Measurements from ENCODE around the gene SMG6. TPM values are rescaled to one million over a fixed set of nuclear protein-coding genes. Genes with fewer than 3 reads are reported as not detected.

SMG6 gene
- total RNA-seq, 1 donor from 2014 or later = 34.7 TPM

GRCh38 chr17:2089021-2089422, 214.6 kb downstream of the SMG6 start:
- H3K36me3 ChIP-seq (ENCODE audit: control insufficient read depth, insufficient read depth, low read length) = no peaks in the 10 kb centered on the region
- no peak for DNase-seq (ENCODE audit: low read depth)
- no peak overlapping the region for H3K4me3 ChIP-seq (ENCODE audit: low read depth, low read length)
- no peak for TF ChIP-seq CTCF (IDR thresholded peaks at IDR 0.05; ENCODE audit: insufficient read depth, low read length, poor library complexity, severe bottlenecking)
- H3K27me3 ChIP-seq (ENCODE audit: control insufficient read depth, insufficient read depth, low read length) = no peaks in the 10 kb centered on the region

- no peak for TF ChIP-seq CTCF (IDR thresholded peaks at IDR 0.05; ENCODE audit: insufficient read depth, low read length, poor library complexity, severe bottlenecking)
- DNase-seq (ENCODE audit: low read depth) = no peak
- H3K36me3 ChIP-seq (ENCODE audit: control insufficient read depth, insufficient read depth, low read length) = no peaks in the 10 kb centered on the region
These were observed 215.9 kb downstream of the SMG6 start for GRCh38 chr17:2087597-2088211.

GRCh38 chr17:2086306-2086705, 217.3 kb downstream of the SMG6 start:
- TF ChIP-seq CTCF (IDR thresholded peaks at IDR 0.05; ENCODE audit: insufficient read depth, low read length, poor library complexity, severe bottlenecking) = no peak
- Histone ChIP-seq H3K4me3 (ENCODE audit: low read depth, low read length) (no peak overlapping the region), H3K36me3 (ENCODE audit: control insufficient read depth, insufficient read depth, low read length) (no peaks in the 10 kb centered on the region), H3K27me3 (ENCODE audit: control insufficient read depth, insufficient read depth, low read length) (no peaks in the 10 kb centered on the region)
- DNase-seq (ENCODE audit: low read depth) = no peak

More at GRCh38 chr17:2087597-2088211, 215.9 kb downstream of the SMG6 start:
- Histone ChIP-seq H3K27me3 (ENCODE audit: control insufficient read depth, insufficient read depth, low read length) (no peaks in the 10 kb centered on the region), H3K4me3 (ENCODE audit: low read depth, low read length) (no peak overlapping the region)

GRCh38 chr17:2085648-2085949, 218.0 kb downstream of the SMG6 start:
- DNase-seq (ENCODE audit: low read depth) = no peak
- no peak for TF ChIP-seq CTCF (IDR thresholded peaks at IDR 0.05; ENCODE audit: insufficient read depth, low read length, poor library complexity, severe bottlenecking)
- no peak overlapping the region for H3K4me3 ChIP-seq (ENCODE audit: low read depth, low read length)

GRCh38 chr17:2084766-2085647, 218.6 kb downstream of the SMG6 start:
- Histone ChIP-seq H3K4me3 (ENCODE audit: low read depth, low read length) (no peak overlapping the region), H3K27me3 (ENCODE audit: control insufficient read depth, insufficient read depth, low read length) (no peaks in the 10 kb centered on the region), H3K36me3 (ENCODE audit: control insufficient read depth, insufficient read depth, low read length) (peaks cover 1% of the 10 kb centered on the region)
- no peak for TF ChIP-seq CTCF (IDR thresholded peaks at IDR 0.05; ENCODE audit: insufficient read depth, low read length, poor library complexity, severe bottlenecking)
- DNase-seq (ENCODE audit: low read depth) = no peak

More at GRCh38 chr17:2085648-2085949, 218.0 kb downstream of the SMG6 start:
- H3K27me3 ChIP-seq (ENCODE audit: control insufficient read depth, insufficient read depth, low read length) = no peaks in the 10 kb centered on the region
- H3K36me3 ChIP-seq (ENCODE audit: control insufficient read depth, insufficient read depth, low read length) = peaks cover 1% of the 10 kb centered on the region

Measured in kidney epithelial cell (primary cell).